Mucosa of rectum (tissue), 2 donors: ENCODE measurements around the gene MPPED2.
A peak's percentile ranks its signal among the peaks of the same experiment; 100 is the strongest.

Source experiments
- H3K27ac ChIP-seq, 2 donors: one replicate each; pipeline ENCODE4 v1.7.0; 2013; ENCODE audit warnings: inconsistent platforms in 2 of 2, low read depth in 2 of 2, low read length in 2 of 2
- H3K27me3 ChIP-seq, 2 donors: one replicate each; pipeline ENCODE4 v1.7.0; 2013; ENCODE audit warnings: low read length in 2 of 2; ENCODE audit not compliant: control insufficient read depth in 2 of 2, insufficient read depth in 2 of 2
- H3K36me3 ChIP-seq, 2 donors: one replicate each; pipeline ENCODE4 v1.7.0; 2013; ENCODE audit warnings: low read length in 2 of 2; ENCODE audit not compliant: control insufficient read depth in 2 of 2, insufficient read depth in 2 of 2
- H3K4me1 ChIP-seq, 2 donors: one replicate each; pipeline ENCODE4 v1.7.0; 2013; ENCODE audit warnings: low read length in 2 of 2, mild to moderate bottlenecking in 1 of 2; ENCODE audit not compliant: control insufficient read depth in 2 of 2, insufficient read depth in 2 of 2
- H3K4me3 ChIP-seq, 2 donors: one replicate each; pipeline ENCODE4 v1.7.0; 2013; ENCODE audit warnings: low read length in 2 of 2
- H3K9ac ChIP-seq, 2 donors: one replicate each; pipeline ENCODE4 v1.7.0; 2013; ENCODE audit warnings: low read length in 2 of 2, low read depth in 1 of 2, mild to moderate bottlenecking in 1 of 2
- H3K9me3 ChIP-seq, 2 donors: one replicate each; pipeline ENCODE4 v1.7.0; 2013; ENCODE audit warnings: low read length in 2 of 2; ENCODE audit not compliant: control insufficient read depth in 2 of 2
- donor health status: healthy.
- donor health status: Normal muscosa, but diverticular disease.

MPPED2 gene

GRCh38 chr11:30431127-30431814, 154.9 kb downstream of the MPPED2 start:
- no peaks in the 10 kb centered on the region for H3K27me3 ChIP-seq
- no peak overlapping the region for H3K9ac ChIP-seq
- H3K27ac ChIP-seq: no peak overlapping the region
- no peak overlapping the region for H3K4me3 ChIP-seq
- H3K9me3 ChIP-seq: no peaks in the 10 kb centered on the region
- H3K4me1 ChIP-seq: no peaks in the 10 kb centered on the region
- no peaks in the 10 kb centered on the region for H3K36me3 ChIP-seq

- no peak overlapping the region for H3K27ac ChIP-seq
- H3K4me1 ChIP-seq: no peaks in the 10 kb centered on the region
- H3K9ac ChIP-seq: no peak overlapping the region
- H3K27me3 ChIP-seq: no peaks in the 10 kb centered on the region
- no peaks in the 10 kb centered on the region for H3K9me3 ChIP-seq
- no peaks in the 10 kb centered on the region for H3K36me3 ChIP-seq
- H3K4me3 ChIP-seq: no peak overlapping the region
Measured at GRCh38 chr11:30429550-30429949, 156.6 kb downstream of the MPPED2 start.

- H3K9ac ChIP-seq: no peak overlapping the region
- H3K27me3 ChIP-seq: no peaks in the 10 kb centered on the region
- no peaks in the 10 kb centered on the region for H3K9me3 ChIP-seq
- no peak overlapping the region for H3K27ac ChIP-seq
- no peaks in the 10 kb centered on the region for H3K36me3 ChIP-seq
- no peak overlapping the region for H3K4me3 ChIP-seq
- peaks cover 2% of the 10 kb centered on the region in 2 donors for H3K4me1 ChIP-seq
Measured at GRCh38 chr11:30426781-30427180, 159.4 kb downstream of the MPPED2 start.

- no peaks in the 10 kb centered on the region for H3K9me3 ChIP-seq
- H3K27me3 ChIP-seq: no peaks in the 10 kb centered on the region
- H3K9ac ChIP-seq: no peak overlapping the region
- H3K4me3 ChIP-seq: no peak overlapping the region
- peaks cover 2% of the 10 kb centered on the region in 2 donors for H3K4me1 ChIP-seq
- no peak overlapping the region for H3K27ac ChIP-seq
- no peaks in the 10 kb centered on the region for H3K36me3 ChIP-seq
Measured at GRCh38 chr11:30424844-30425243, 161.3 kb downstream of the MPPED2 start.

GRCh38 chr11:30424321-30424720, 161.8 kb downstream of the MPPED2 start:
- Histone ChIP-seq H3K27ac (no peak overlapping the region), H3K9ac (no peak overlapping the region), H3K36me3 (no peaks in the 10 kb centered on the region), H3K4me1 (peaks cover 2% of the 10 kb centered on the region in 2 donors), H3K4me3 (no peak overlapping the region), H3K27me3 (no peaks in the 10 kb centered on the region), H3K9me3 (no peaks in the 10 kb centered on the region)

GRCh38 chr11:30423886-30424285, 162.3 kb downstream of the MPPED2 start:
- Histone ChIP-seq H3K36me3 (no peaks in the 10 kb centered on the region), H3K27ac (no peak overlapping the region), H3K4me3 (no peak overlapping the region), H3K9me3 (no peaks in the 10 kb centered on the region), H3K9ac (no peak overlapping the region), H3K27me3 (no peaks in the 10 kb centered on the region), H3K4me1 (peaks cover 2% of the 10 kb centered on the region in 2 donors)

- no peaks in the 10 kb centered on the region for H3K9me3 ChIP-seq
- no peak overlapping the region for H3K4me3 ChIP-seq
- H3K27ac ChIP-seq: peak overlapping the region in 1 of 2 donors; percentile 20
- H3K9ac ChIP-seq: no peak overlapping the region
- peaks cover 2% of the 10 kb centered on the region in 2 donors for H3K4me1 ChIP-seq
- no peaks in the 10 kb centered on the region for H3K27me3 ChIP-seq
- no peaks in the 10 kb centered on the region for H3K36me3 ChIP-seq
Measured at GRCh38 chr11:30423279-30423648, 162.9 kb downstream of the MPPED2 start.

GRCh38 chr11:30422447-30423278, 163.5 kb downstream of the MPPED2 start:
- Histone ChIP-seq H3K4me1 (peaks cover 2% of the 10 kb centered on the region in 2 donors), H3K27ac (peak overlapping the region in 1 of 2 donors; percentile 20), H3K4me3 (no peak overlapping the region), H3K27me3 (no peaks in the 10 kb centered on the region), H3K36me3 (no peaks in the 10 kb centered on the region), H3K9ac (no peak overlapping the region), H3K9me3 (no peaks in the 10 kb centered on the region)

GRCh38 chr11:30420233-30420787, 165.8 kb downstream of the MPPED2 start:
- H3K9ac ChIP-seq: no peak overlapping the region
- H3K27ac ChIP-seq: no peak overlapping the region
- H3K4me3 ChIP-seq: no peak overlapping the region
- no peaks in the 10 kb centered on the region for H3K36me3 ChIP-seq
- H3K27me3 ChIP-seq: no peaks in the 10 kb centered on the region
- no peaks in the 10 kb centered on the region for H3K9me3 ChIP-seq
- peaks cover 2% of the 10 kb centered on the region in 2 donors for H3K4me1 ChIP-seq

- Histone ChIP-seq H3K4me3 (no peak overlapping the region), H3K27ac (no peak overlapping the region), H3K9me3 (no peaks in the 10 kb centered on the region), H3K4me1 (no peaks in the 10 kb centered on the region), H3K36me3 (no peaks in the 10 kb centered on the region), H3K9ac (no peak overlapping the region), H3K27me3 (no peaks in the 10 kb centered on the region)
Measured at GRCh38 chr11:30414806-30415205, 171.3 kb downstream of the MPPED2 start.
